ENCODE results near the gene ZBTB18. TPM values are rescaled to one million over a fixed set of nuclear protein-coding genes. Genes with fewer than 3 reads are reported as not detected.

The ZBTB18 gene
- total RNA-seq, 1 donor from 2014 or later: 8.8 TPM

- H3K27ac ChIP-seq: no peak overlapping the region
- TF ChIP-seq POLR2AphosphoS5 (IDR thresholded peaks at IDR 0.05; ENCODE audit: insufficient read depth in 1 of 2, low read depth in 1 of 2): no peak
- H3K27me3 ChIP-seq: no peaks in the 10 kb centered on the region
- no peaks in the 10 kb centered on the region for H3K36me3 ChIP-seq
- H3K4me3 ChIP-seq: no peak overlapping the region
- H3K4me1 ChIP-seq: no peaks in the 10 kb centered on the region
- intact Hi-C loops (cut with DNase I): no loop called here
- H3K9me3 ChIP-seq: no peaks in the 10 kb centered on the region
- DNase-seq (ENCODE audit: extremely low spot score in 2 of 2): no peak
Observed at GRCh38 chr1:244085891-244086290, 34.8 kb downstream of the ZBTB18 start.

GRCh38 chr1:244087021-244087560 lies 36.0 kb downstream of the ZBTB18 start:
- Histone ChIP-seq H3K27ac (no peak overlapping the region), H3K4me3 (no peak overlapping the region), H3K27me3 (no peaks in the 10 kb centered on the region), H3K36me3 (no peaks in the 10 kb centered on the region), H3K4me1 (no peaks in the 10 kb centered on the region), H3K9me3 (no peaks in the 10 kb centered on the region)
- TF ChIP-seq POLR2AphosphoS5 (IDR thresholded peaks at IDR 0.05; ENCODE audit: insufficient read depth in 1 of 2, low read depth in 1 of 2) (no peak), CTCF (IDR thresholded peaks at IDR 0.05) (no peak), POLR2A (IDR thresholded peaks at IDR 0.05) (no peak)
- intact Hi-C loops (cut with DNase I): no loop called here
- DNase-seq (ENCODE audit: extremely low spot score in 2 of 2): no peak

- H3K27ac ChIP-seq: no peak overlapping the region
- TF ChIP-seq POLR2AphosphoS5 (IDR thresholded peaks at IDR 0.05; ENCODE audit: insufficient read depth in 1 of 2, low read depth in 1 of 2) (no peak), POLR2A (IDR thresholded peaks at IDR 0.05) (no peak), CTCF (IDR thresholded peaks at IDR 0.05) (no peak)
- no peaks in the 10 kb centered on the region for H3K27me3 ChIP-seq
- no peak overlapping the region for H3K4me3 ChIP-seq
- H3K36me3 ChIP-seq: no peaks in the 10 kb centered on the region
- DNase-seq (ENCODE audit: extremely low spot score in 2 of 2): no peak
- no peaks in the 10 kb centered on the region for H3K9me3 ChIP-seq
- intact Hi-C loops (cut with DNase I): no loop called here
- no peaks in the 10 kb centered on the region for H3K4me1 ChIP-seq
Observed at GRCh38 chr1:244087611-244088010, 36.5 kb downstream of the ZBTB18 start.

GRCh38 chr1:244088161-244088560 lies 37.1 kb downstream of the ZBTB18 start:
- H3K9me3 ChIP-seq: no peaks in the 10 kb centered on the region
- H3K27ac ChIP-seq: no peak overlapping the region
- intact Hi-C loops (cut with DNase I): no loop called here
- DNase-seq (ENCODE audit: extremely low spot score in 2 of 2): no peak
- no peaks in the 10 kb centered on the region for H3K36me3 ChIP-seq
- H3K27me3 ChIP-seq: no peaks in the 10 kb centered on the region
- no peaks in the 10 kb centered on the region for H3K4me1 ChIP-seq
- TF ChIP-seq POLR2AphosphoS5 (IDR thresholded peaks at IDR 0.05; ENCODE audit: insufficient read depth in 1 of 2, low read depth in 1 of 2) (no peak), CTCF (IDR thresholded peaks at IDR 0.05) (no peak), POLR2A (IDR thresholded peaks at IDR 0.05) (no peak)
- H3K4me3 ChIP-seq: no peak overlapping the region

- no peaks in the 10 kb centered on the region for H3K27me3 ChIP-seq
- no peaks in the 10 kb centered on the region for H3K9me3 ChIP-seq
- no peak overlapping the region for H3K27ac ChIP-seq
- TF ChIP-seq CTCF (IDR thresholded peaks at IDR 0.05): no peak
- TF ChIP-seq POLR2A (IDR thresholded peaks at IDR 0.05): no peak
- no peak for TF ChIP-seq POLR2AphosphoS5 (IDR thresholded peaks at IDR 0.05; ENCODE audit: insufficient read depth in 1 of 2, low read depth in 1 of 2)
- no peaks in the 10 kb centered on the region for H3K36me3 ChIP-seq
- H3K4me1 ChIP-seq: no peaks in the 10 kb centered on the region
- intact Hi-C loops (cut with DNase I): no loop called here
- H3K4me3 ChIP-seq: no peak overlapping the region
- DNase-seq (ENCODE audit: extremely low spot score in 2 of 2): no peak
Observed at GRCh38 chr1:244089561-244089960, 38.5 kb downstream of the ZBTB18 start.
